H9 (cell line): ENCODE results near the gene TMEM131. TPM values are rescaled to one million over a fixed set of nuclear protein-coding genes. Genes with fewer than 3 reads are reported as not detected.

Experiments used
- DNase-seq: peaks from one replicate; pipeline ENCODE4 v3.0.0-alpha.2; 2017
- H2AFZ ChIP-seq: one replicate; pipeline ENCODE4 v1.6.1; 2013; ENCODE audit warnings: mild to moderate bottlenecking, low read length, control low read depth, moderate library complexity
- H2AK5ac ChIP-seq: 2 replicates; pipeline ENCODE4 v1.6.1; 2013; ENCODE audit warnings: low read length, control low read depth, mixed read lengths; ENCODE audit not compliant: insufficient read length
- H2BK120ac ChIP-seq: one replicate; pipeline ENCODE4 v1.6.1; 2013; ENCODE audit warnings: low read depth, mild to moderate bottlenecking, low read length, control low read depth, inconsistent platforms; ENCODE audit not compliant: poor library complexity, severe bottlenecking
- H2BK12ac ChIP-seq: 2 replicates; pipeline ENCODE4 v1.6.1; 2013; ENCODE audit warnings: low read length, control low read depth, mixed read lengths, low read depth; ENCODE audit not compliant: insufficient read length
- H2BK15ac ChIP-seq: 2 replicates; pipeline ENCODE4 v1.6.1; 2013; ENCODE audit warnings: low read depth, low read length, control low read depth
- H2BK20ac ChIP-seq: one replicate; pipeline ENCODE4 v1.6.1; 2013; ENCODE audit warnings: low read depth, mild to moderate bottlenecking, low read length, control low read depth, inconsistent platforms; ENCODE audit not compliant: poor library complexity, severe bottlenecking
- H2BK5ac ChIP-seq: 2 replicates; pipeline ENCODE4 v1.6.1; 2013; ENCODE audit warnings: low read length, control low read depth, mixed read lengths; ENCODE audit not compliant: insufficient read length
- H3K14ac ChIP-seq: 2 replicates; pipeline ENCODE4 v1.6.1; 2013; ENCODE audit warnings: low read length, control low read depth; ENCODE audit not compliant: insufficient read depth
- H3K18ac ChIP-seq: 2 replicates; pipeline ENCODE4 v1.6.1; 2013; ENCODE audit warnings: low read depth, mild to moderate bottlenecking, mixed read lengths, low read length, control low read depth; ENCODE audit not compliant: insufficient read length
- H3K23ac ChIP-seq: 2 replicates; pipeline ENCODE4 v1.6.1; 2013; ENCODE audit warnings: low read length, control low read depth, mixed read lengths, low read depth; ENCODE audit not compliant: insufficient read length
- H3K23me2 ChIP-seq: 2 replicates; pipeline ENCODE4 v1.6.1; 2013; ENCODE audit warnings: low read depth, mild to moderate bottlenecking, mixed read lengths, low read length, control low read depth; ENCODE audit not compliant: insufficient read length, poor library complexity, severe bottlenecking
- H3K27ac ChIP-seq: 2 replicates; pipeline ENCODE4 v1.5.1; 2013; ENCODE audit warnings: low read length, control low read depth, mixed read lengths, low read depth; ENCODE audit not compliant: insufficient read length
- H3K27me3 ChIP-seq: 2 replicates; pipeline ENCODE4 v1.6.1; 2013; ENCODE audit warnings: low read length, control low read depth, inconsistent platforms; ENCODE audit not compliant: insufficient read depth
- H3K4ac ChIP-seq: 2 replicates; pipeline ENCODE4 v1.6.1; 2013; ENCODE audit warnings: low read depth, mild to moderate bottlenecking, control low read depth, inconsistent platforms, low read length, moderate library complexity
- H3K4me1 ChIP-seq: 2 replicates; pipeline ENCODE4 v1.6.1; 2013; ENCODE audit warnings: low read length, control low read depth, inconsistent platforms; ENCODE audit not compliant: insufficient read depth
- H3K4me2 ChIP-seq: 2 replicates; pipeline ENCODE4 v1.6.1; 2013; ENCODE audit warnings: low read length, control low read depth, mixed read lengths; ENCODE audit not compliant: insufficient read length, insufficient read depth
- H3K56ac ChIP-seq: 2 replicates; pipeline ENCODE4 v1.6.1; 2013; ENCODE audit warnings: low read depth, mild to moderate bottlenecking, mixed read lengths, low read length, control low read depth; ENCODE audit not compliant: insufficient read length
- H3K79me1 ChIP-seq: 2 replicates; pipeline ENCODE4 v1.6.1; 2013; ENCODE audit warnings: low read depth, mild to moderate bottlenecking, moderate library complexity, low read length, control low read depth, inconsistent platforms; ENCODE audit not compliant: insufficient read depth, poor library complexity, severe bottlenecking
- H3K79me2 ChIP-seq: 2 replicates; pipeline ENCODE4 v1.6.1; 2013; ENCODE audit warnings: low read length, control low read depth, inconsistent platforms; ENCODE audit not compliant: insufficient read depth
- H3K9ac ChIP-seq: 2 replicates; pipeline ENCODE4 v1.6.1; 2013; ENCODE audit warnings: low read length, control low read depth, mixed read lengths; ENCODE audit not compliant: insufficient read length; ENCODE audit errors: extremely low read depth
- H3K9me3 ChIP-seq: one replicate; pipeline ENCODE4 v1.6.1; 2013; ENCODE audit warnings: low read depth, low read length, inconsistent platforms; ENCODE audit not compliant: control insufficient read depth
- H3T11ph ChIP-seq: one replicate; pipeline ENCODE4 v1.6.1; 2013; ENCODE audit warnings: mild to moderate bottlenecking, low read length, control low read depth, inconsistent platforms
- H4K20me1 ChIP-seq: one replicate; pipeline ENCODE4 v1.6.1; 2013; ENCODE audit not compliant: control insufficient read depth, insufficient read length, insufficient read depth
- H4K5ac ChIP-seq: 2 replicates; pipeline ENCODE4 v1.6.1; 2013; ENCODE audit warnings: low read depth, mild to moderate bottlenecking, mixed read lengths, low read length, control low read depth; ENCODE audit not compliant: insufficient read length
- H4K8ac ChIP-seq: replicated peaks from 2 replicates; pipeline ENCODE4 v1.6.1; 2013; ENCODE audit warnings: low read length, control low read depth, mixed read lengths, low read depth; ENCODE audit not compliant: insufficient read length
- H4K91ac ChIP-seq: 2 replicates; pipeline ENCODE4 v1.6.1; 2013; ENCODE audit warnings: low read depth, mild to moderate bottlenecking, moderate library complexity, mixed read lengths, low read length, control low read depth; ENCODE audit not compliant: insufficient read length
- H3K27ac Mint-ChIP-seq, 3 experiments: 2 replicates in 2 of 3; 3 replicates in 1 of 3; pipeline ENCODE4 v1.8.0; 2020 to 2021; ENCODE audit warnings: mixed read lengths in 3 of 3, mild to moderate bottlenecking in 1 of 3, moderate library complexity in 1 of 3
- H3K27me3 Mint-ChIP-seq: 2 replicates; pipeline ENCODE4 v1.8.0; 2021; ENCODE audit warnings: low read depth, mild to moderate bottlenecking, moderate library complexity, mixed read lengths
- H3K36me3 Mint-ChIP-seq, 3 experiments: 2 replicates in 2 of 3; 3 replicates in 1 of 3; pipeline ENCODE4 v1.8.0; 2020 to 2021; ENCODE audit warnings: low read depth in 3 of 3, mixed read lengths in 3 of 3; ENCODE audit not compliant: insufficient read depth in 1 of 3
- H3K4me1 Mint-ChIP-seq, 2 experiments: 2 replicates each; pipeline ENCODE4 v1.8.0; 2020; ENCODE audit warnings: mixed read lengths in 2 of 2
- H3K4me3 Mint-ChIP-seq, 2 experiments: 2 replicates in 1 of 2; 3 replicates in 1 of 2; pipeline ENCODE4 v1.8.0; 2020 to 2021; ENCODE audit warnings: mild to moderate bottlenecking in 2 of 2, mixed read lengths in 2 of 2, moderate library complexity in 1 of 2
- H3K9me3 Mint-ChIP-seq, 2 experiments: 2 replicates in 1 of 2; 3 replicates in 1 of 2; pipeline ENCODE4 v1.8.0; 2020; ENCODE audit warnings: mild to moderate bottlenecking in 2 of 2, mixed read lengths in 2 of 2, moderate library complexity in 1 of 2
- WGBS: extraction: QIAGEN DNeasy Blood & Tissue Kit; methylation state at CpG from one replicate; pipeline ENCODE4 v1.1.7; 2013; ENCODE audit warnings: missing lambda C conversion rate, low lambda C conversion rate, mixed read lengths; ENCODE audit not compliant: insufficient read length; ENCODE audit errors: extremely low coverage; 5-methylcytosine and 5-hydroxymethylcytosine counted together
- total RNA-seq: library from RNA; stranded (reverse); gene quantifications from 2 replicates; pipeline ENCODE4 v1.2.1, GENCODE V29; 2021
- TF ChIP-seq, protein P1 (sequence below): fragments of 200-600 bp; sonication (generic); conservative IDR thresholded peaks from 3 replicates; pipeline ENCODE4 v1.8.0; 2021; ENCODE audit warnings: antibody characterized with exemption, mild to moderate bottlenecking

The TMEM131 gene
- total RNA-seq, 1 experiment from 2014 or later, result 20.9 TPM

DNA sequence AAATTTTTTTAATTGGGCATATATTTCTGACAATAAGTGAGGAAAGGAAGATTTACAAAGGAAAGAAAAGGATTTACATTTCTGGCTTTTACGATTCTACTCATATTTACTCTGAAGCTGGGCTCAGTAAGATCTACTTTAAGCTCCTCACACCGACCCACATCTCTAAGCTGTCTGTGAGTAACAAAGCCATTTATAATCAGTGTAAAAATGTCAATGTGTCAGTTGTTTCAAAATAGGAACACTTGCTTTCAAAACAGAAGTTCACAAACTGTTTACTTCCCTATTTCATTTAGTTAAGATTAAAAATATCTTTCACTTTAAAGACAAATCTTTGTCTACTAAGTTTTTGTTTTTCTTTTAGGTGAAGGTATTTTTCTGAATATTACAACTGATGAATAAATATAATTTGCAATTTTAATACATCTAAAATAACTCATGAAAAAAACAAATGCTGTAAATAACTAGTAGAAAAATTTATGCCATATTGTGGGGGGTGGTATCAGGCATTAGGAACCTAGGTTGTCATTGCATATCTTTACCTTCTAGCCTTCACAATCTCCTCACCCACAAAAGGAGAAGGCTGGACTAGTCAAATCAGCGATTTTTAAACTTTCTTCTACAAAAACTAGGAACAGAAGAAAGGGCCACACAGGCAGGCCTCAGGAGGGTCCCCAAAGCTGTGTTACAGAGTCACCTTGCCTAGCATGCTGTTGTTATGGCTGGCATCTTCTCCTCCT lies 64.5 kb downstream of the TMEM131 start:
- Histone ChIP-seq H2BK15ac (no peak overlapping the region), H3K4ac (no peak overlapping the region), H4K8ac (no peak overlapping the region), H3K27me3 (no peaks in the 10 kb centered on the region; the same call in 1 of the 2 replicates), H3K23ac (no peak overlapping the region), H4K91ac (no peak overlapping the region), H3K79me1 (no peaks in the 10 kb centered on the region), H3K23me2 (no peaks in the 10 kb centered on the region), H2AFZ (no peak overlapping the region), H2BK5ac (no peak overlapping the region), H3K27ac (no peak overlapping the region), H3K79me2 (peaks cover 2% of the 10 kb centered on the region; the same call in 1 of the 2 replicates), H2AK5ac (no peak overlapping the region), H3K4me2 (no peak overlapping the region), H3K18ac (no peak overlapping the region), H3K4me1 (no peaks in the 10 kb centered on the region), H2BK12ac (no peak overlapping the region), H3K9me3 (no peaks in the 10 kb centered on the region), H2BK120ac (no peak overlapping the region), H3K14ac (no peak overlapping the region), H3K56ac (no peak overlapping the region), H4K20me1 (no peaks in the 10 kb centered on the region), H3K9ac (no peak overlapping the region), H2BK20ac (no peak overlapping the region), H3T11ph (no peak overlapping the region), H4K5ac (no peak overlapping the region)
- peaks cover 15 to 24% of the 10 kb centered on the region in 2 experiments for H3K4me1 Mint-ChIP-seq
- WGBS, result no CpG with 5 or more reads among the region's 3 CpGs
- no peak for DNase-seq
- H3K27me3 Mint-ChIP-seq, result no peaks in the 10 kb centered on the region
- peak overlapping the region in 1 of 3 experiments; percentile 45; a peak in 1 of 7 replicates for H3K27ac Mint-ChIP-seq
- TF ChIP-seq, protein P1, sequence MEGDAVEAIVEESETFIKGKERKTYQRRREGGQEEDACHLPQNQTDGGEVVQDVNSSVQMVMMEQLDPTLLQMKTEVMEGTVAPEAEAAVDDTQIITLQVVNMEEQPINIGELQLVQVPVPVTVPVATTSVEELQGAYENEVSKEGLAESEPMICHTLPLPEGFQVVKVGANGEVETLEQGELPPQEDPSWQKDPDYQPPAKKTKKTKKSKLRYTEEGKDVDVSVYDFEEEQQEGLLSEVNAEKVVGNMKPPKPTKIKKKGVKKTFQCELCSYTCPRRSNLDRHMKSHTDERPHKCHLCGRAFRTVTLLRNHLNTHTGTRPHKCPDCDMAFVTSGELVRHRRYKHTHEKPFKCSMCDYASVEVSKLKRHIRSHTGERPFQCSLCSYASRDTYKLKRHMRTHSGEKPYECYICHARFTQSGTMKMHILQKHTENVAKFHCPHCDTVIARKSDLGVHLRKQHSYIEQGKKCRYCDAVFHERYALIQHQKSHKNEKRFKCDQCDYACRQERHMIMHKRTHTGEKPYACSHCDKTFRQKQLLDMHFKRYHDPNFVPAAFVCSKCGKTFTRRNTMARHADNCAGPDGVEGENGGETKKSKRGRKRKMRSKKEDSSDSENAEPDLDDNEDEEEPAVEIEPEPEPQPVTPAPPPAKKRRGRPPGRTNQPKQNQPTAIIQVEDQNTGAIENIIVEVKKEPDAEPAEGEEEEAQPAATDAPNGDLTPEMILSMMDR, result no peak
- no peaks in the 10 kb centered on the region for H3K36me3 Mint-ChIP-seq
- H3K9me3 Mint-ChIP-seq, result no peaks in the 10 kb centered on the region
- no peak overlapping the region for H3K4me3 Mint-ChIP-seq
